ENCODE results near the gene DDIT4L. TPM values are rescaled to one million over a fixed set of nuclear protein-coding genes. Genes with fewer than 3 reads are reported as not detected.

The DDIT4L gene
- total and polyA plus RNA-seq, 10 of the 15 experiments (the other 5 are each of a cell fraction or from before 2014, with no cell fraction given) = 0.02 to 0.08 TPM; not detected in 8

- 27% methylated on average over 1 of the region's 1 CpG for WGBS (ENCODE audit: insufficient coverage, insufficient replicate concordance, low lambda C conversion rate, missing lambda C conversion rate)
These were observed 12.4 kb downstream of the DDIT4L start for GRCh38 chr4:100177855-100178254.

GRCh38 chr4:100177126-100177525, 13.1 kb downstream of the DDIT4L start:
- CTCF ChIA-PET = interaction anchor here (1.1 kb wide), 1 partner anchor 8 kb away, joined by 3 read pairs; no protein-coding TSS in a partner anchor

More at GRCh38 chr4:100177855-100178254, 12.4 kb downstream of the DDIT4L start:
- Histone ChIP-seq H3K36me3 (ENCODE audit: control insufficient read depth in 2 of 2, insufficient read depth in 2 of 2, low read length in 1 of 2) (no peaks in the 10 kb centered on the region), H3K9me3 (replicated peaks; ENCODE audit: control insufficient read depth, insufficient read depth, low read length) (no peaks in the 10 kb centered on the region), H3K27me3 (replicated peaks in 1 of 2; ENCODE audit: control insufficient read depth in 2 of 2, insufficient read depth in 2 of 2, low read length in 1 of 2) (no peaks in the 10 kb centered on the region), H3K4me2 (ENCODE audit: control insufficient read depth, insufficient read depth) (no peak overlapping the region), H3K4me3 (no peak overlapping the region), H3K9ac (ENCODE audit: control insufficient read depth, insufficient read depth, low read length) (no peak overlapping the region), H4K20me1 (ENCODE audit: control insufficient read depth, insufficient read depth) (no peaks in the 10 kb centered on the region), H2AFZ (ENCODE audit: control insufficient read depth, low read depth, low read length) (no peak overlapping the region), H3K27ac (ENCODE audit: control insufficient read depth, insufficient read depth) (no peak overlapping the region), H3K79me2 (ENCODE audit: control insufficient read depth, insufficient read depth, low read length) (no peaks in the 10 kb centered on the region), H3K4me1 (ENCODE audit: control insufficient read depth, insufficient read depth, low read length) (no peaks in the 10 kb centered on the region)
- ChIA-PET POLR2A (interaction anchor here (1.1 kb wide), 1 partner anchor 10 kb away, joined by 3 read pairs; no protein-coding TSS in a partner anchor), CTCF (no interaction called here), SMC1A (ENCODE audit: uncharacterized antibody, unreplicated experiment) (no interaction called here), RAD21 (ENCODE audit: unreplicated experiment) (no interaction called here)
- no TSS peak for BruUV-seq (replicated peaks)
- in situ Hi-C loops (cut with MboI) = no loop called here
- intact Hi-C loops (cut with micrococcal nuclease; ENCODE audit: unreplicated experiment) = no loop called here
- FAIRE-seq (no peak), DNase-seq (ENCODE audit: low read depth, low spot score) (no peak), ATAC-seq (no peak)
- TF ChIP-seq DPF2 (IDR thresholded peaks at IDR 0.05) (no peak), PML (IDR thresholded peaks at IDR 0.05; ENCODE audit: low read length) (no peak)

More at GRCh38 chr4:100177126-100177525, 13.1 kb downstream of the DDIT4L start:
- TF ChIP-seq SMAD1 (IDR thresholded peaks at IDR 0.05; ENCODE audit: low read depth, partially characterized antibody) = no peak
- no peak for TF ChIP-seq POLR2A (IDR thresholded peaks at IDR 0.05; ENCODE audit: low read depth, low read length)
- TF ChIP-seq, protein P1, sequence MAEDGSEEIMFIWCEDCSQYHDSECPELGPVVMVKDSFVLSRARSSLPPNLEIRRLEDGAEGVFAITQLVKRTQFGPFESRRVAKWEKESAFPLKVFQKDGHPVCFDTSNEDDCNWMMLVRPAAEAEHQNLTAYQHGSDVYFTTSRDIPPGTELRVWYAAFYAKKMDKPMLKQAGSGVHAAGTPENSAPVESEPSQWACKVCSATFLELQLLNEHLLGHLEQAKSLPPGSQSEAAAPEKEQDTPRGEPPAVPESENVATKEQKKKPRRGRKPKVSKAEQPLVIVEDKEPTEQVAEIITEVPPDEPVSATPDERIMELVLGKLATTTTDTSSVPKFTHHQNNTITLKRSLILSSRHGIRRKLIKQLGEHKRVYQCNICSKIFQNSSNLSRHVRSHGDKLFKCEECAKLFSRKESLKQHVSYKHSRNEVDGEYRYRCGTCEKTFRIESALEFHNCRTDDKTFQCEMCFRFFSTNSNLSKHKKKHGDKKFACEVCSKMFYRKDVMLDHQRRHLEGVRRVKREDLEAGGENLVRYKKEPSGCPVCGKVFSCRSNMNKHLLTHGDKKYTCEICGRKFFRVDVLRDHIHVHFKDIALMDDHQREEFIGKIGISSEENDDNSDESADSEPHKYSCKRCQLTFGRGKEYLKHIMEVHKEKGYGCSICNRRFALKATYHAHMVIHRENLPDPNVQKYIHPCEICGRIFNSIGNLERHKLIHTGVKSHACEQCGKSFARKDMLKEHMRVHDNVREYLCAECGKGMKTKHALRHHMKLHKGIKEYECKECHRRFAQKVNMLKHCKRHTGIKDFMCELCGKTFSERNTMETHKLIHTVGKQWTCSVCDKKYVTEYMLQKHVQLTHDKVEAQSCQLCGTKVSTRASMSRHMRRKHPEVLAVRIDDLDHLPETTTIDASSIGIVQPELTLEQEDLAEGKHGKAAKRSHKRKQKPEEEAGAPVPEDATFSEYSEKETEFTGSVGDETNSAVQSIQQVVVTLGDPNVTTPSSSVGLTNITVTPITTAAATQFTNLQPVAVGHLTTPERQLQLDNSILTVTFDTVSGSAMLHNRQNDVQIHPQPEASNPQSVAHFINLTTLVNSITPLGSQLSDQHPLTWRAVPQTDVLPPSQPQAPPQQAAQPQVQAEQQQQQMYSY (CRISPR knock-in tag; IDR thresholded peaks at IDR 0.05) = no peak
- no peak for TF ChIP-seq HDAC2 (IDR thresholded peaks at IDR 0.05)
- TF ChIP-seq MLLT1 (IDR thresholded peaks at IDR 0.05) = no peak
- no peak for TF ChIP-seq TARDBP (IDR thresholded peaks at IDR 0.05; ENCODE audit: borderline replicate concordance)
- no peak for TF ChIP-seq NR2C1 (IDR thresholded peaks at IDR 0.05)
- no peak for TF ChIP-seq SMAD5 (IDR thresholded peaks at IDR 0.05; ENCODE audit: low read depth)
- ChIA-PET SMC1A (ENCODE audit: uncharacterized antibody, unreplicated experiment) (interaction anchor here (1.0 kb wide), 1 partner anchor 102 kb away, joined by 4 read pairs; no protein-coding TSS in a partner anchor), RAD21 (ENCODE audit: unreplicated experiment) (no interaction called here), POLR2A (interaction anchor here (1.1 kb wide), 1 partner anchor 9 kb away, joined by 3 read pairs; no protein-coding TSS in a partner anchor)
- ATAC-seq (no peak), FAIRE-seq (no peak), DNase-seq (ENCODE audit: low read depth, low spot score) (no peak)
- no peak overlapping the region for H2AFZ ChIP-seq (ENCODE audit: control insufficient read depth, low read depth, low read length)
- intact Hi-C loops (cut with micrococcal nuclease; ENCODE audit: unreplicated experiment) = no loop called here
- H3K4me3 ChIP-seq = no peak overlapping the region
- in situ Hi-C loops (cut with MboI) = no loop called here
- no peaks in the 10 kb centered on the region for H4K20me1 ChIP-seq (ENCODE audit: control insufficient read depth, insufficient read depth)
- BruUV-seq (replicated peaks) = no TSS peak
- H3K4me2 ChIP-seq (ENCODE audit: control insufficient read depth, insufficient read depth) = no peak overlapping the region
- no peak overlapping the region for H3K9ac ChIP-seq (ENCODE audit: control insufficient read depth, insufficient read depth, low read length)
- no peaks in the 10 kb centered on the region for H3K4me1 ChIP-seq (ENCODE audit: control insufficient read depth, insufficient read depth, low read length)
- H3K36me3 ChIP-seq (ENCODE audit: control insufficient read depth in 2 of 2, insufficient read depth in 2 of 2, low read length in 1 of 2) = no peaks in the 10 kb centered on the region
- no peaks in the 10 kb centered on the region for H3K79me2 ChIP-seq (ENCODE audit: control insufficient read depth, insufficient read depth, low read length)
- H3K27me3 ChIP-seq (replicated peaks in 1 of 2; ENCODE audit: control insufficient read depth in 2 of 2, insufficient read depth in 2 of 2, low read length in 1 of 2) = no peaks in the 10 kb centered on the region
- no peak overlapping the region for H3K27ac ChIP-seq (ENCODE audit: control insufficient read depth, insufficient read depth)
- no peaks in the 10 kb centered on the region for H3K9me3 ChIP-seq (replicated peaks; ENCODE audit: control insufficient read depth, insufficient read depth, low read length)
